OCI-LY3 (cell line): ENCODE measurements around the gene MORN5.

Experiments
- EZH2phosphoT487 ChIP-seq: fragments of 200-600 bp; shearing (Covaris generic); IDR thresholded peaks from 2 replicates; pipeline ENCODE4 v1.6.1; 2018; ENCODE audit warnings: antibody characterized with exemption, mixed run types, low read depth
- TF ChIP-seq, protein P1 (sequence below): fragments of 200-600, 300-600 bp; sonication (generic); IDR thresholded peaks from 2 replicates; pipeline ENCODE4 v1.5.1; 2014; ENCODE audit warnings: antibody characterized with exemption, low read length, low read depth

DNA sequence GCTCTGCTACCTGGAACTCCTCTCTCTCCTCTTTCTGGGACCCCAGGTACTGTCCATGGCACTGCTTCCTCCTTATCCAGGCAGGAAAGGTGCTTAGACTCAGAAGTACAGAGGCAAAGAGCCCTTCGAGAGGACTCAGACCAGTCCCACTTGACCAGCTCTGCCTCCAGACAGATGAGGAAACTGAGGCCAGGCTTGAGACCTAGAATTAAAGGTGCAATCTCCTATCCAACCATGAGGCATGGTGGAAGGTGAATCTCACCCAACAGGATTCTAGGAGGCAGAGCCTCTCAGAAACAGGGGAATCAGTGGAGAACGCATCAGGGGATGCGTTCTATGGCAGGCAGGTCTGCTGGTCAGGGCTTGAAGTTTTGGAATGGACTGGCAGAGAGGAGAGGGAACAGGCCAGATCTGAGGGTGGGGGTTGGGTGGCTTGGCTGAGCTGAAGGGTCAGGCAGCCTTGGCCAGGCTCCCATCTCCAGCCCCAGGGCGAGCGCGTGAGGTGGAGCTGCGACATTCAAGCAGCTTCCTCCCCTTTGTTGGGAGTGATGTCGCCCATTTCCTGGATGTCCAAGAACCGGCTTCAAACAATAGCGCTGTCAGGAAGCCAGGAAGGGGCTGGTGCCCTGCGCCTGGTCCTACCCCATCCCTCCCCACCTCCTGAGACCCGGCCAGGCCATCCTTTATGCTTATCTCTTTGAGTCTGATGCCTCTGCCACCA lies 26.3 kb upstream of the MORN5 start:
- TF ChIP-seq, protein P1, sequence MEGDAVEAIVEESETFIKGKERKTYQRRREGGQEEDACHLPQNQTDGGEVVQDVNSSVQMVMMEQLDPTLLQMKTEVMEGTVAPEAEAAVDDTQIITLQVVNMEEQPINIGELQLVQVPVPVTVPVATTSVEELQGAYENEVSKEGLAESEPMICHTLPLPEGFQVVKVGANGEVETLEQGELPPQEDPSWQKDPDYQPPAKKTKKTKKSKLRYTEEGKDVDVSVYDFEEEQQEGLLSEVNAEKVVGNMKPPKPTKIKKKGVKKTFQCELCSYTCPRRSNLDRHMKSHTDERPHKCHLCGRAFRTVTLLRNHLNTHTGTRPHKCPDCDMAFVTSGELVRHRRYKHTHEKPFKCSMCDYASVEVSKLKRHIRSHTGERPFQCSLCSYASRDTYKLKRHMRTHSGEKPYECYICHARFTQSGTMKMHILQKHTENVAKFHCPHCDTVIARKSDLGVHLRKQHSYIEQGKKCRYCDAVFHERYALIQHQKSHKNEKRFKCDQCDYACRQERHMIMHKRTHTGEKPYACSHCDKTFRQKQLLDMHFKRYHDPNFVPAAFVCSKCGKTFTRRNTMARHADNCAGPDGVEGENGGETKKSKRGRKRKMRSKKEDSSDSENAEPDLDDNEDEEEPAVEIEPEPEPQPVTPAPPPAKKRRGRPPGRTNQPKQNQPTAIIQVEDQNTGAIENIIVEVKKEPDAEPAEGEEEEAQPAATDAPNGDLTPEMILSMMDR = no peak
- TF ChIP-seq EZH2phosphoT487 = no peak
